Measurements from ENCODE around the gene KIAA1671. TPM values are rescaled to one million over a fixed set of nuclear protein-coding genes. Genes with fewer than 3 reads are reported as not detected.

KIAA1671 gene
- total RNA-seq, 1 experiment from 2014 or later, result 18.6 TPM

DNA sequence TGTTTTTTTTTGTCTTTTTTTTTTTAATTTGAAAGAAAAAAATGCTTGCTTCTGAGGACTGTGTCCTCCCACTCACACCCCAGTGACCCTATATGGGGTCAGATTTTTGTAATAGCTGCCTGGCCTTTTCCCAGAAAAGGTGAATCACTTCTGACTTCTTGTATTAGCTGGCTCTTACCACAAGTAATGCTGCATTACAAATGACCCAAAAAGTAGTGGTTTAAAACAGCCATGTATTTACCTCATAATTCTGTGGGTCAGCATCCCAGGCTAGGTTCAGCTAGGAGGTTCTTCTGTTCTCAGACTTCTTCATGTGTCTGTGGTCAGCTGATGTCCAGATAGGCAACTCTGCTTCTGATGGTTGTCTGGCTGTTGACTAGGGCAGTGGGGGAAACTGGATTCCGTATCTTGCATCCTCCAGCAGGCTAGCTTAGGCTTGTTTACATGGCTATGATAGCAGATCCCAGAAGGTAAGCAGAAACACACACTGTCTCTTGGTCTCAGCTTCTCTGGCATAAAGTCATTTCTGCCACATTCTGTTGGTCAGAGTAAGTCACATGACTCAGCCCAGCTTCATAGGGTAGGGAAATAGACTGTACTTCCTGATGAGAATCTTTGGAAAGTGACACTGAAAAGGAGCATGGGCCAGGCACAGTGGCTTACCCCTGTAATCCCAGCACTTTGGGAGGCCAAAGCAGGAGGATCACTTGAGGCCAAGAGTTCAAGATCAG, 25.5 kb upstream of the KIAA1671 start:
- no peak overlapping the region for H3K4me2 ChIP-seq (ENCODE audit: low read length)

DNA sequence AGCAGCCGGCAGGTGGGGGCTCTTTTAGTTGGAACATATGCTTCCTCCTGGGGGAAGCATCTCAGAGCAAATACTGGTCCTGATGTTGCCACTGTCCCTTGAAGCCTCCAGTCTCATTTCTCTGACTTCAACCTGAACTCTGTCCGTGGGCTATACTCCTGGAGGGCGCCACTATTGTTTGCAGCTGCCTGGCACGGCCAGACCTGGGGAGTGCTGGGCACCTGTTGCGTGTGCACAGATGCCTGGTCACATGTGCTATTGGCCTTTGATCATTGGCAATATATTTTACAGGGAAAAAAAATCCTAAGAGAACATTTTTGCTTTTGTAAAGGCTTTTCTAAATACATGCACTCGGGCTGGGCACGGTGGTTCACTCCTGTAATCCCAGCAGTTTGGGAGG, 24.2 kb upstream of the KIAA1671 start:
- TF ChIP-seq EZH2phosphoT487 (IDR thresholded peaks at IDR 0.05; ENCODE audit: borderline replicate concordance, low read length) (no peak), EZH2 (IDR thresholded peaks at IDR 0.05; ENCODE audit: low read length, unreplicated experiment) (no peak)
- TF ChIP-seq, protein P1, sequence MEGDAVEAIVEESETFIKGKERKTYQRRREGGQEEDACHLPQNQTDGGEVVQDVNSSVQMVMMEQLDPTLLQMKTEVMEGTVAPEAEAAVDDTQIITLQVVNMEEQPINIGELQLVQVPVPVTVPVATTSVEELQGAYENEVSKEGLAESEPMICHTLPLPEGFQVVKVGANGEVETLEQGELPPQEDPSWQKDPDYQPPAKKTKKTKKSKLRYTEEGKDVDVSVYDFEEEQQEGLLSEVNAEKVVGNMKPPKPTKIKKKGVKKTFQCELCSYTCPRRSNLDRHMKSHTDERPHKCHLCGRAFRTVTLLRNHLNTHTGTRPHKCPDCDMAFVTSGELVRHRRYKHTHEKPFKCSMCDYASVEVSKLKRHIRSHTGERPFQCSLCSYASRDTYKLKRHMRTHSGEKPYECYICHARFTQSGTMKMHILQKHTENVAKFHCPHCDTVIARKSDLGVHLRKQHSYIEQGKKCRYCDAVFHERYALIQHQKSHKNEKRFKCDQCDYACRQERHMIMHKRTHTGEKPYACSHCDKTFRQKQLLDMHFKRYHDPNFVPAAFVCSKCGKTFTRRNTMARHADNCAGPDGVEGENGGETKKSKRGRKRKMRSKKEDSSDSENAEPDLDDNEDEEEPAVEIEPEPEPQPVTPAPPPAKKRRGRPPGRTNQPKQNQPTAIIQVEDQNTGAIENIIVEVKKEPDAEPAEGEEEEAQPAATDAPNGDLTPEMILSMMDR (conservative IDR thresholded peaks at IDR 0.05; ENCODE audit: low read depth, low read length), result no peak
- H3K27ac ChIP-seq (ENCODE audit: low read length), result no peak overlapping the region
- no TSS peak for BruUV-seq (replicated peaks)
- H3K36me3 ChIP-seq (ENCODE audit: low read depth, low read length), result no peaks in the 10 kb centered on the region
- H3K4me3 ChIP-seq (ENCODE audit: low read length), result no peak overlapping the region
- POLR2A ChIA-PET (ENCODE audit: unreplicated experiment), result no interaction called here
- no peaks in the 10 kb centered on the region for H3K79me2 ChIP-seq (ENCODE audit: low read length)
- no peaks in the 10 kb centered on the region for H4K20me1 ChIP-seq (ENCODE audit: low read length)
- CTCF ChIA-PET, result no interaction called here
- no peak for ATAC-seq
- H3K27me3 ChIP-seq (ENCODE audit: low read length), result no peaks in the 10 kb centered on the region
- no peak overlapping the region for H2AFZ ChIP-seq (ENCODE audit: low read length)
- no peaks in the 10 kb centered on the region for H3K4me1 ChIP-seq (ENCODE audit: insufficient read depth, low read length)
- no peak for DNase-seq
- no peaks in the 10 kb centered on the region for H3K9me2 ChIP-seq (replicated peaks; ENCODE audit: low read length)
- no peaks in the 10 kb centered on the region for H3F3A ChIP-seq (ENCODE audit: low read length, unreplicated experiment)
- H3K4me2 ChIP-seq (ENCODE audit: low read length), result no peak overlapping the region
- H3K9me3 ChIP-seq (ENCODE audit: low read length), result no peaks in the 10 kb centered on the region
- H3K9ac ChIP-seq (ENCODE audit: low read length), result no peak overlapping the region
- intact Hi-C loops (cut with micrococcal nuclease), result no loop called here

More for the DNA sequence above, 25.5 kb upstream of the KIAA1671 start:
- Histone ChIP-seq H3K27me3 (ENCODE audit: low read length) (no peaks in the 10 kb centered on the region), H2AFZ (ENCODE audit: low read length) (no peak overlapping the region), H3K9me3 (ENCODE audit: low read length) (no peaks in the 10 kb centered on the region), H3K27ac (ENCODE audit: low read length) (no peak overlapping the region), H4K20me1 (ENCODE audit: low read length) (no peaks in the 10 kb centered on the region), H3K9ac (ENCODE audit: low read length) (no peak overlapping the region), H3K4me1 (ENCODE audit: insufficient read depth, low read length) (no peaks in the 10 kb centered on the region), H3K4me3 (ENCODE audit: low read length) (no peak overlapping the region), H3F3A (ENCODE audit: low read length, unreplicated experiment) (no peaks in the 10 kb centered on the region), H3K9me2 (replicated peaks; ENCODE audit: low read length) (no peaks in the 10 kb centered on the region), H3K36me3 (ENCODE audit: low read depth, low read length) (no peaks in the 10 kb centered on the region), H3K79me2 (ENCODE audit: low read length) (no peaks in the 10 kb centered on the region)
- ChIA-PET CTCF (no interaction called here), POLR2A (ENCODE audit: unreplicated experiment) (no interaction called here)
- no TSS peak for BruUV-seq (replicated peaks)
- intact Hi-C loops (cut with micrococcal nuclease), result no loop called here
- peak; percentile 30 for DNase-seq
- ATAC-seq, result no peak
- TF ChIP-seq, protein P1 (conservative IDR thresholded peaks at IDR 0.05; ENCODE audit: low read depth, low read length), result no peak
- TF ChIP-seq EZH2 (IDR thresholded peaks at IDR 0.05; ENCODE audit: low read length, unreplicated experiment), result no peak
- no peak for TF ChIP-seq EZH2phosphoT487 (IDR thresholded peaks at IDR 0.05; ENCODE audit: borderline replicate concordance, low read length)

DNA sequence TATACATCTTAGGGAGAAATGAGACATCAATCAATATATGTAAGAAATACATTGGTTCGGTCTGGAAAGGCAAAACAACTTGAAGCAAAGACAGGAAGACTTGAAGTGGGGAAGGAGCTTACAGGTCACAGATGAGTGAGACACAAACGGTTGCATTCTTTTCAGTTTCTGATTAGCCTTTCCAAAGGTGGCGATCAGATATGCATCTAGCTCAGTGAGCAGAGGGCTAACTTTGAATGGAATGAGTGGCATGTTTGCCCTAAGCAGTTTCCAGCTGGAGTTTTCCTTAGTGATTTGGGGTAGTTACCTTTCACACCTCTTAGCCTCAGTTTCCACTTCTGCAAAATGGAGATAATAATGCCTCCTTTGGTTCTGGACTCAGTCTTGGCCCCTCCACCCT, 21.8 kb upstream of the KIAA1671 start:
- no TSS peak for BruUV-seq (replicated peaks)
- Histone ChIP-seq H4K20me1 (ENCODE audit: low read length) (no peaks in the 10 kb centered on the region), H3K9me2 (replicated peaks; ENCODE audit: low read length) (no peaks in the 10 kb centered on the region), H2AFZ (ENCODE audit: low read length) (no peak overlapping the region), H3K27ac (ENCODE audit: low read length) (no peak overlapping the region), H3K4me3 (ENCODE audit: low read length) (no peak overlapping the region), H3K36me3 (ENCODE audit: low read depth, low read length) (no peaks in the 10 kb centered on the region), H3K79me2 (ENCODE audit: low read length) (no peaks in the 10 kb centered on the region), H3K4me2 (ENCODE audit: low read length) (no peak overlapping the region), H3K4me1 (ENCODE audit: insufficient read depth, low read length) (no peaks in the 10 kb centered on the region), H3K9me3 (ENCODE audit: low read length) (no peaks in the 10 kb centered on the region), H3K27me3 (ENCODE audit: low read length) (no peaks in the 10 kb centered on the region), H3F3A (ENCODE audit: low read length, unreplicated experiment) (no peaks in the 10 kb centered on the region), H3K9ac (ENCODE audit: low read length) (no peak overlapping the region)
- ChIA-PET CTCF (no interaction called here), POLR2A (ENCODE audit: unreplicated experiment) (no interaction called here)
- ATAC-seq (no peak), DNase-seq (no peak)
- no peak for TF ChIP-seq EZH2phosphoT487 (IDR thresholded peaks at IDR 0.05; ENCODE audit: borderline replicate concordance, low read length)
- TF ChIP-seq EZH2 (IDR thresholded peaks at IDR 0.05; ENCODE audit: low read length, unreplicated experiment), result no peak
- TF ChIP-seq, protein P1 (conservative IDR thresholded peaks at IDR 0.05; ENCODE audit: low read depth, low read length), result no peak
- intact Hi-C loops (cut with micrococcal nuclease), result no loop called here
